ENCODE measurements around the gene ALX1.
"Not testable (repeated sequence)": the region's sequence is repeated elsewhere in the genome, so short reads cannot be mapped to it uniquely, and the experiment has no call there.

The ALX1 gene

GRCh38 chr12:85301051-85301450 lies 21.0 kb downstream of the ALX1 start:
- DNase-seq (ENCODE audit: low spot score): no peak

- DNase-seq (ENCODE audit: low spot score): no peak
These were observed 28.4 kb downstream of the ALX1 start for GRCh38 chr12:85308374-85308773.

- no peak for DNase-seq (ENCODE audit: low spot score)
These were observed 29.1 kb downstream of the ALX1 start for GRCh38 chr12:85309125-85309566.

GRCh38 chr12:85310025-85310424 lies 30.0 kb downstream of the ALX1 start:
- no peak for DNase-seq (ENCODE audit: low spot score)

GRCh38 chr12:85310456-85311076 lies 30.5 kb downstream of the ALX1 start:
- no peak for DNase-seq (ENCODE audit: low spot score)

GRCh38 chr12:85317866-85318636 lies 38.0 kb downstream of the ALX1 start:
- not testable (repeated sequence) for DNase-seq (ENCODE audit: low spot score)

GRCh38 chr12:85322715-85323114 lies 42.7 kb downstream of the ALX1 start:
- DNase-seq (ENCODE audit: low spot score): no peak

GRCh38 chr12:85325442-85325841 lies 45.4 kb downstream of the ALX1 start:
- no peak for DNase-seq (ENCODE audit: low spot score)

GRCh38 chr12:85329913-85330312 lies 49.9 kb downstream of the ALX1 start:
- DNase-seq (ENCODE audit: low spot score): no peak

GRCh38 chr12:85348779-85349178 lies 68.8 kb downstream of the ALX1 start:
- DNase-seq (ENCODE audit: low spot score): no peak

GRCh38 chr12:85350356-85350755 lies 70.3 kb downstream of the ALX1 start:
- no peak for DNase-seq (ENCODE audit: low spot score)
